ENCODE data around the gene SYVN1.
A peak's percentile ranks its signal among the peaks of the same experiment; 100 is the strongest.
"Not testable (repeated sequence)": the region's sequence is repeated elsewhere in the genome, so short reads cannot be mapped to it uniquely, and the experiment has no call there.

The SYVN1 gene

GRCh38 chr11:65134240-65134951 is at the start of gene SYVN1:
Gene SYVN1, minus strand, starts transcription at chr11:65134519. Its CDS starts 918 bp downstream, at chr11:65133601.
- DNase-seq (ENCODE audit: low read depth in 2 of 2), result peak; percentile 85 to 88

GRCh38 chr11:65183201-65183891 is 49.0 kb upstream of the SYVN1 start:
- DNase-seq (ENCODE audit: low read depth in 2 of 2), result no peak

GRCh38 chr11:65182258-65183170 is 48.2 kb upstream of the SYVN1 start:
- DNase-seq (ENCODE audit: low read depth in 2 of 2), result no peak

GRCh38 chr11:65181569-65182257 is 47.4 kb upstream of the SYVN1 start, which contains the start of gene CAPN1:
Gene CAPN1, plus strand, starts transcription at chr11:65181928. Its CDS starts 774 bp downstream, at chr11:65182702.
- DNase-seq (ENCODE audit: low read depth in 2 of 2), result peak; percentile 69 to 72

- DNase-seq (ENCODE audit: low read depth in 2 of 2), result peak; percentile 44 to 50
Observed at GRCh38 chr11:65180877-65181568, 46.7 kb upstream of the SYVN1 start.

GRCh38 chr11:65174571-65175010 is 40.3 kb upstream of the SYVN1 start:
- DNase-seq (ENCODE audit: low read depth in 2 of 2), result not testable (repeated sequence)

- no peak for DNase-seq (ENCODE audit: low read depth in 2 of 2)
Observed at GRCh38 chr11:65172600-65172999, 38.3 kb upstream of the SYVN1 start.

GRCh38 chr11:65170058-65170534 is 35.8 kb upstream of the SYVN1 start, which contains the start of gene SPDYC:
Gene SPDYC, plus strand, starts transcription at chr11:65170233. Its CDS starts 1,125 bp downstream, at chr11:65171358.
- DNase-seq (ENCODE audit: low read depth in 2 of 2), result no peak

GRCh38 chr11:65169164-65169641 is 34.9 kb upstream of the SYVN1 start:
- no peak for DNase-seq (ENCODE audit: low read depth in 2 of 2)

GRCh38 chr11:65167656-65168055 is 33.3 kb upstream of the SYVN1 start:
- DNase-seq (ENCODE audit: low read depth in 2 of 2), result no peak

GRCh38 chr11:65166893-65167292 is 32.6 kb upstream of the SYVN1 start:
- DNase-seq (ENCODE audit: low read depth in 2 of 2), result no peak

GRCh38 chr11:65165410-65166317 is 31.3 kb upstream of the SYVN1 start:
- DNase-seq (ENCODE audit: low read depth in 2 of 2), result no peak

GRCh38 chr11:65163684-65164083 is 29.4 kb upstream of the SYVN1 start:
- DNase-seq (ENCODE audit: low read depth in 2 of 2), result no peak

- DNase-seq (ENCODE audit: low read depth in 2 of 2), result no peak
Observed at GRCh38 chr11:65160643-65161042, 26.3 kb upstream of the SYVN1 start.

- no peak for DNase-seq (ENCODE audit: low read depth in 2 of 2)
Observed at GRCh38 chr11:65159012-65159411, 24.7 kb upstream of the SYVN1 start.

GRCh38 chr11:65157336-65157735 is 23.0 kb upstream of the SYVN1 start:
- no peak for DNase-seq (ENCODE audit: low read depth in 2 of 2)

- no peak for DNase-seq (ENCODE audit: low read depth in 2 of 2)
Observed at GRCh38 chr11:65156926-65157325, 22.6 kb upstream of the SYVN1 start.

- DNase-seq (ENCODE audit: low read depth in 2 of 2), result no peak
Observed at GRCh38 chr11:65156256-65156655, 21.9 kb upstream of the SYVN1 start.

- DNase-seq (ENCODE audit: low read depth in 2 of 2), result no peak
Observed at GRCh38 chr11:65152122-65152521, 17.8 kb upstream of the SYVN1 start.

Data from stimulated activated CD4-positive, alpha-beta T cell treated with anti-CD3 and anti-CD28 coated beads, Interleukin-15, amount 100 ng/mL, for 48 hours (primary cell).